GM12878 (cell line): Measurements from ENCODE around the gene MCM3. TPM values are rescaled to one million over a fixed set of nuclear protein-coding genes. Genes with fewer than 3 reads are reported as not detected.

Source experiments
- ATF3 ChIP-seq: IDR thresholded peaks from 2 replicates; pipeline ENCODE4 v1.6.1; 2011; ENCODE audit warnings: low read depth, mild to moderate bottlenecking, low read length, moderate library complexity, borderline replicate concordance; ENCODE audit errors: extremely low read depth
- BCL3 ChIP-seq: IDR thresholded peaks from 2 replicates; pipeline ENCODE4 v1.6.1; 2011; ENCODE audit warnings: borderline replicate concordance, low read depth, mild to moderate bottlenecking, moderate library complexity, low read length; ENCODE audit not compliant: insufficient read depth, poor library complexity, severe bottlenecking
- CHD1 ChIP-seq: IDR thresholded peaks from 2 replicates; pipeline ENCODE4 v1.6.1; 2012; ENCODE audit warnings: low read depth, low read length, improper control_type of control experiment
- CHD4 ChIP-seq: fragments of 200-600 bp; sonication (generic); IDR thresholded peaks from 2 replicates; pipeline ENCODE4 v1.6.1; 2016; ENCODE audit warnings: mild to moderate bottlenecking
- ESRRA ChIP-seq: IDR thresholded peaks from 2 replicates; pipeline ENCODE4 v1.6.1; 2012; ENCODE audit warnings: mild to moderate bottlenecking, low read length, improper control_type of control experiment
- HDAC6 ChIP-seq: fragments of 200-600 bp; sonication (generic); IDR thresholded peaks from one replicate; pipeline ENCODE4 v1.8.0; 2017; ENCODE audit warnings: antibody characterized with exemption; ENCODE audit not compliant: unreplicated experiment
- HSF1 ChIP-seq: fragments of 150-350 bp; IDR thresholded peaks from 2 replicates; pipeline ENCODE4 v1.6.1; 2014; ENCODE audit warnings: mild to moderate bottlenecking, low read depth, low read length
- KDM1A ChIP-seq: fragments of 200-600 bp; sonication (generic); IDR thresholded peaks from 2 replicates; pipeline ENCODE4 v1.6.1; 2016; ENCODE audit warnings: borderline replicate concordance
- MTA2 ChIP-seq: fragments of 450-650 bp; IDR thresholded peaks from 2 replicates; pipeline ENCODE4 v1.6.1; 2016; ENCODE audit warnings: low read depth, mild to moderate bottlenecking, moderate library complexity
- MYB ChIP-seq: fragments of 150-350 bp; IDR thresholded peaks from 2 replicates; pipeline ENCODE4 v1.6.1; 2014; ENCODE audit warnings: mild to moderate bottlenecking, low read depth, low read length, borderline replicate concordance
- RUNX3 ChIP-seq: IDR thresholded peaks from 2 replicates; pipeline ENCODE4 v1.6.1; 2012; ENCODE audit warnings: low read length, inconsistent platforms
- SMARCA5 ChIP-seq: fragments of 450-650 bp; IDR thresholded peaks from 2 replicates; pipeline ENCODE4 v1.6.1; 2017; ENCODE audit warnings: mild to moderate bottlenecking
- TAF1 ChIP-seq: IDR thresholded peaks from 2 replicates; pipeline ENCODE4 v1.6.1; 2011; ENCODE audit warnings: mild to moderate bottlenecking, low read depth, low read length, borderline replicate concordance
- TARDBP ChIP-seq: IDR thresholded peaks from 2 replicates; pipeline ENCODE4 v1.6.1; 2016; ENCODE audit warnings: borderline replicate concordance
- ZBED1 ChIP-seq: IDR thresholded peaks from 2 replicates; pipeline ENCODE4 v1.6.1; 2016; ENCODE audit warnings: borderline replicate concordance
- ZBTB11 ChIP-seq: fragments of 450-650 bp; formaldehyde crosslinking; IDR thresholded peaks from 2 replicates; pipeline ENCODE4 v1.5.0; 2022; ENCODE audit warnings: mild to moderate bottlenecking, missing genetic modification characterization
- ZNF384 ChIP-seq: IDR thresholded peaks from 2 replicates; pipeline ENCODE4 v1.6.1; 2012; ENCODE audit warnings: low read depth, mild to moderate bottlenecking, low read length, improper control_type of control experiment, borderline replicate concordance
- polyA plus RNA-seq, 11 experiments: library from polyadenylated mRNA; depleted of rRNA in 4 of 11; unstranded in 6 of 11; stranded (reverse) in 5 of 11; fragments of >200 nt; fragmentation: Nextera tagmentation in 4 of 11; fragmentation: Illumina TruSeq in 1 of 11; extraction: Ambion mirVana in 4 of 11; extraction: Trizol in 1 of 11; gene quantifications; 1 replicate in 1 of 11; 2 replicates in 10 of 11; pipeline versions ENCODE4 v1.2.1 to v1.2.3, GENCODE V29; 2011 to 2016; ENCODE audit warnings: inconsistent platforms in 2 of 11, missing spikeins in 2 of 11, low read depth in 1 of 11
- total RNA-seq, 4 experiments: library from RNA; depleted of rRNA in 3 of 4; stranded (reverse); fragments of >200 nt in 3 of 4; fragmentation: Illumina TruSeq in 1 of 4; extraction: Trizol in 1 of 4; gene quantifications; 2 replicates each; pipeline versions ENCODE4 v1.2.1 to v1.2.3, GENCODE V29; 2013 to 2021
- TF ChIP-seq, protein P1 (sequence below): IDR thresholded peaks from 2 replicates; pipeline ENCODE4 v1.6.1; 2011; ENCODE audit warnings: mild to moderate bottlenecking, low read depth, low read length, moderate library complexity; ENCODE audit not compliant: insufficient replicate concordance
- TF ChIP-seq, protein P2 (sequence below): IDR thresholded peaks from 2 replicates; pipeline ENCODE4 v1.6.1; 2011; ENCODE audit warnings: borderline replicate concordance, low read depth, mild to moderate bottlenecking, moderate library complexity, mixed read lengths, low read length; ENCODE audit not compliant: insufficient read depth; ENCODE audit errors: extremely low read length
- TF ChIP-seq, protein P3 (sequence below): IDR thresholded peaks from 2 replicates; pipeline ENCODE4 v1.6.1; 2012; ENCODE audit warnings: low read depth, low read length, improper control_type of control experiment

The MCM3 gene
- total and polyA plus RNA-seq, 10 of the 15 experiments (the other 5 are each of a cell fraction or from before 2014, with no cell fraction given), result 74.1 to 265 (median 214) TPM

GRCh38 chr6:52216932-52217575 lies 67.5 kb downstream of the MCM3 start (continued):
- TF ChIP-seq, protein P1, sequence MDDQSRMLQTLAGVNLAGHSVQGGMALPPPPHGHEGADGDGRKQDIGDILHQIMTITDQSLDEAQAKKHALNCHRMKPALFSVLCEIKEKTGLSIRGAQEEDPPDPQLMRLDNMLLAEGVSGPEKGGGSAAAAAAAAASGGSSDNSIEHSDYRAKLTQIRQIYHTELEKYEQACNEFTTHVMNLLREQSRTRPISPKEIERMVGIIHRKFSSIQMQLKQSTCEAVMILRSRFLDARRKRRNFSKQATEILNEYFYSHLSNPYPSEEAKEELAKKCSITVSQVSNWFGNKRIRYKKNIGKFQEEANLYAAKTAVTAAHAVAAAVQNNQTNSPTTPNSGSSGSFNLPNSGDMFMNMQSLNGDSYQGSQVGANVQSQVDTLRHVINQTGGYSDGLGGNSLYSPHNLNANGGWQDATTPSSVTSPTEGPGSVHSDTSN, result no peak
- no peak for TF ChIP-seq HSF1
- TF ChIP-seq TAF1, result no peak
- TF ChIP-seq RUNX3, result peak; percentile 90
- TF ChIP-seq KDM1A, result no peak
- TF ChIP-seq ZBED1, result no peak
- TF ChIP-seq, protein P2, sequence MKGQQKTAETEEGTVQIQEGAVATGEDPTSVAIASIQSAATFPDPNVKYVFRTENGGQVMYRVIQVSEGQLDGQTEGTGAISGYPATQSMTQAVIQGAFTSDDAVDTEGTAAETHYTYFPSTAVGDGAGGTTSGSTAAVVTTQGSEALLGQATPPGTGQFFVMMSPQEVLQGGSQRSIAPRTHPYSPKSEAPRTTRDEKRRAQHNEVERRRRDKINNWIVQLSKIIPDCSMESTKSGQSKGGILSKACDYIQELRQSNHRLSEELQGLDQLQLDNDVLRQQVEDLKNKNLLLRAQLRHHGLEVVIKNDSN, result no peak
- no peak for TF ChIP-seq SMARCA5
- TF ChIP-seq TARDBP, result no peak
- TF ChIP-seq HDAC6, result no peak
- TF ChIP-seq ZNF384, result no peak
- TF ChIP-seq CHD4, result no peak
- TF ChIP-seq ATF3, result no peak
- TF ChIP-seq CHD1, result no peak
- no peak for TF ChIP-seq MYB
- TF ChIP-seq MTA2, result no peak
- no peak for TF ChIP-seq BCL3
- no peak for TF ChIP-seq ZBTB11
- TF ChIP-seq, protein P3, sequence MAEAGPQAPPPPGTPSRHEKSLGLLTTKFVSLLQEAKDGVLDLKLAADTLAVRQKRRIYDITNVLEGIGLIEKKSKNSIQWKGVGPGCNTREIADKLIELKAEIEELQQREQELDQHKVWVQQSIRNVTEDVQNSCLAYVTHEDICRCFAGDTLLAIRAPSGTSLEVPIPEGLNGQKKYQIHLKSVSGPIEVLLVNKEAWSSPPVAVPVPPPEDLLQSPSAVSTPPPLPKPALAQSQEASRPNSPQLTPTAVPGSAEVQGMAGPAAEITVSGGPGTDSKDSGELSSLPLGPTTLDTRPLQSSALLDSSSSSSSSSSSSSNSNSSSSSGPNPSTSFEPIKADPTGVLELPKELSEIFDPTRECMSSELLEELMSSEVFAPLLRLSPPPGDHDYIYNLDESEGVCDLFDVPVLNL, result no peak
- TF ChIP-seq ESRRA, result no peak
